HG03457 (cell line): ENCODE data around the gene ULBP1.
"Not testable (repeated sequence)": the region's sequence is repeated elsewhere in the genome, so short reads cannot be mapped to it uniquely, and the experiment has no call there.

Source experiments
- ATAC-seq: cut with Tn5 transposase; IDR thresholded peaks from one replicate; pipeline ENCODE4 v1.9.1; 2021; ENCODE audit warnings: moderate number of reproducible peaks; ENCODE audit not compliant: unreplicated experiment

ULBP1 gene

GRCh38 chr6:149969635-149970034 is 5.9 kb downstream of the ULBP1 start:
- no peak for ATAC-seq

- not testable (repeated sequence) for ATAC-seq
These were observed 10.7 kb downstream of the ULBP1 start for GRCh38 chr6:149974394-149974793.

GRCh38 chr6:149974825-149975224 is 11.1 kb downstream of the ULBP1 start:
- ATAC-seq = no peak

- ATAC-seq = no peak
These were observed 11.7 kb downstream of the ULBP1 start for GRCh38 chr6:149975400-149975799.

GRCh38 chr6:149977221-149977620 is 13.5 kb downstream of the ULBP1 start:
- no peak for ATAC-seq

DNA sequence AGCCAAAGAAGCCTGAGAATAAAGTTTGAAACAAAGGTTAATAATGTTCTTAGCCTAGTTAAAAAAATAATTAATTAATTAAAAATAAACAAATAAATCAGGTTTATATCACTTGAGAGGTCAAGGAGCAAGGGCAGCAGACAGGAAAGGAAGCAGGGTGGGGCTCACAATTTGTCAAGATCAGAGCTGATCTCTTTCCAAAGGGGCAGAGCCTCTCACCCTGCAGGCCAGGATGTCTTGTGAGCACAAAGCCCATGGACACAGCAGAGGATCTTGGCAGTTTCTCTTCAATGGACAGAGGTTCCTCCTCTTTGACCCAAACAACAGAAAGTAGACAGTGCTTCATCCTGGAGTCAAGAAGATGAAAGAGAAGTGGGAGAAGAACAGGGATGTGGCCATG is 14.9 kb downstream of the ULBP1 start:
- ATAC-seq = no peak

GRCh38 chr6:149979293-149979692 is 15.6 kb downstream of the ULBP1 start:
- ATAC-seq = no peak

- ATAC-seq = no peak
These were observed 19.4 kb downstream of the ULBP1 start for GRCh38 chr6:149983145-149983544.

- ATAC-seq = no peak
These were observed 21.0 kb downstream of the ULBP1 start for GRCh38 chr6:149984773-149985172.

- no peak for ATAC-seq
These were observed 21.8 kb downstream of the ULBP1 start for GRCh38 chr6:149985481-149985937.

- ATAC-seq = no peak
These were observed 23.9 kb downstream of the ULBP1 start for GRCh38 chr6:149987602-149988107.

- no peak for ATAC-seq
These were observed 25.0 kb downstream of the ULBP1 start for GRCh38 chr6:149988550-149989346.

GRCh38 chr6:149990212-149990660 is 26.5 kb downstream of the ULBP1 start:
- ATAC-seq = no peak

- ATAC-seq = no peak
These were observed 27.1 kb downstream of the ULBP1 start for GRCh38 chr6:149990661-149991471.

GRCh38 chr6:149991472-149991795 is 27.7 kb downstream of the ULBP1 start:
- ATAC-seq = not testable (repeated sequence)

DNA sequence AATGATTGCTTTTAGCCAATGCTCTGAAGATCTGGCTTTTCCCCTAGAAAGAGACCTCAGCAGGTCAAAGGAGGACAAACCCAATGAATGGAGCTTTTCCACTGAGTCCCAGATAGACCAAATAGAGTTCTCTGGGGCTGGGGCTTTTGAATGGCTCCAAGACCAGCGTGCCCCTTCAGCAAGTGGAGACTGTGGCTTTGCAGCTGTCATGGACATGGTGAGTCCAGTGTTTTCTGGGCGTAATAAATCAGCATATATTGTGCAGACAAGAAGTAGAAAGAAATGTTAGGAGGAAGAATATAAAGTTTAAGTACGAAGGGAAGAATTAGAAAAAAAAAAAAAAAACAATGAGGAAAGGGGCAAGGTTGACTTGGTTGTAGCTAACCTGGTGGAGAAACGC is 28.1 kb downstream of the ULBP1 start:
- no peak for ATAC-seq

- no peak for ATAC-seq
These were observed 31.6 kb downstream of the ULBP1 start for GRCh38 chr6:149995235-149995750.

GRCh38 chr6:149995971-149996370 is 32.2 kb downstream of the ULBP1 start:
- no peak for ATAC-seq

DNA sequence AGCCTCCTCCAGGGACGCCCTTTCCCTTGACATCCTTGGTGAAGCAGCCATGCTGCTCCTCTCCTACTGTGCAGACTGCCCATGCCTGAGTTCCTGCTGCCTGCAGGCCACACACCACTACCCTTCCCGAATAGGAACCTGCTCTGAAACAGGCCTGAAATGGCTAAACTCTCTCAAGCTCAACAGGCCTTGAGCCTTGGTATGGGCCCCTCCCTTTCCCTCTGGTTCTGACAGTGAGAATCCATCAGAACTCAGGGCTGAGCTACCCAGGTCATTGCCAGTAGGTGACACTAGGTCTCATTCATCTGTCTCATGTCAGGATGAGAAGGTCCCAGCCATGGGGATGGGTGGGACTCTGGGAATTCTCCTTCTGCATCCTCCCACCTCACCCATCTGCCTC is 35.9 kb downstream of the ULBP1 start:
- ATAC-seq = no peak

GRCh38 chr6:150001295-150002008 is 37.7 kb downstream of the ULBP1 start:
- ATAC-seq = peak; percentile 63

- ATAC-seq = no peak
These were observed 39.0 kb downstream of the ULBP1 start for GRCh38 chr6:150002710-150003109.
